Naive thymus-derived CD8-positive, alpha-beta T cell (primary cell): ENCODE measurements around the gene IFITM10. TPM values are rescaled to one million over a fixed set of nuclear protein-coding genes. Genes with fewer than 3 reads are reported as not detected.

ENCODE experiments used
- ATAC-seq, 2 donors: fragments of 150-1000 bp; cut with Tn5 transposase in 1 of 2; sonication (Bioruptor Pico), chemical (Tn5 transposase) in 1 of 2; 1 replicate in 1 of 2; 2 replicates in 1 of 2; pipeline ENCODE4 v1.10.0; 2021; ENCODE audit warnings: mild to moderate bottlenecking in 2 of 2, moderate library complexity in 2 of 2
- POLR2A ChIA-PET: fragments of 350-600 bp; sonication (Branson Sonifier 250); formaldehyde crosslinking; loops from one replicate; lab custom pipeline; 2021; ENCODE audit warnings: antibody characterized with exemption; lab: Charles Lee
- DNase-seq, 10 donors: peaks; one replicate each; pipeline versions ENCODE4 v3.0.0 to v3.0.0-alpha.2; 2020 to 2022
- H3K27ac Mint-ChIP-seq, 10 donors: one replicate each; pipeline ENCODE4 v1.8.0; 2020 to 2022; ENCODE audit warnings: mild to moderate bottlenecking in 10 of 10, mixed read lengths in 10 of 10, moderate library complexity in 4 of 10, inconsistent platforms in 1 of 10
- H3K27me3 Mint-ChIP-seq, 5 donors: one replicate each; pipeline ENCODE4 v1.8.0; 2021 to 2022; ENCODE audit warnings: mixed read lengths in 5 of 5
- H3K36me3 Mint-ChIP-seq, 3 donors: one replicate each; pipeline ENCODE4 v1.8.0; 2020 to 2022; ENCODE audit warnings: mixed read lengths in 3 of 3, mild to moderate bottlenecking in 2 of 3, inconsistent platforms in 1 of 3
- H3K4me1 Mint-ChIP-seq, 4 donors: one replicate each; pipeline ENCODE4 v1.8.0; 2021 to 2022; ENCODE audit warnings: mixed read lengths in 4 of 4
- H3K4me3 Mint-ChIP-seq, 10 donors: one replicate each; pipeline ENCODE4 v1.8.0; 2020 to 2022; ENCODE audit warnings: mild to moderate bottlenecking in 10 of 10, mixed read lengths in 10 of 10, moderate library complexity in 6 of 10, inconsistent platforms in 1 of 10
- H3K9me3 Mint-ChIP-seq, 9 donors: one replicate each; pipeline ENCODE4 v1.8.0; 2020 to 2022; ENCODE audit warnings: mixed read lengths in 9 of 9, mild to moderate bottlenecking in 3 of 9, inconsistent platforms in 1 of 9, moderate library complexity in 1 of 9
- polyA plus RNA-seq, 3 donors: library from polyadenylated mRNA; unstranded; fragments of 300-500 nt; fragmentation: Illumina TruSeq; gene quantifications; one replicate each; pipeline ENCODE4 v1.2.3, GENCODE V29; 2021
- total RNA-seq, 8 experiments: library from RNA in 2 of 8; stranded (reverse) in 2 of 8; gene quantifications; one replicate each; pipeline ENCODE4 v1.2.3 and lab custom pipeline; 2021 to 2026

IFITM10 gene
- total and polyA plus RNA-seq, 5 experiments from 2014 or later, result 0.16 to 4.3 (median 2.0) TPM; not detected in 2

DNA sequence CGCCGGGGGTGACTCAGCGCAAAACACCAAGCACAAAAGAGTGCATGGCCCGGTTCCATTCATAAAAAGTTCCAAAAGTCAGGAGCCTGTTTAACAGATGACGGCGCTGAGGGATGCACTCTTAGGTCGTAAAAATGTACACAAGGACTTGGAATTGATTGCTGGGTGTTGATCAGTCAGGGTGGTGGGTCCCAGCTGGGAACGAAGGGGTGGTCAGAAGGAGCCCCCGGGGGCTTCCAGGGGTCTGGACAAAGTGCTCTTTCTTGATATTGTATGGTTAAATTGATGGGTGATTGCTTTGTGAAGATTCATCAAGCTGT is 20.7 kb downstream of the IFITM10 start:
- H3K9me3 Mint-ChIP-seq, result no peaks in the 10 kb centered on the region
- no peaks in the 10 kb centered on the region for H3K36me3 Mint-ChIP-seq
- H3K27me3 Mint-ChIP-seq, result peaks cover 0 to 21% (median 7%) of the 10 kb centered on the region in 5 donors
- DNase-seq, result no peak
- H3K4me3 Mint-ChIP-seq, result peak overlapping the region in 9 of 10 donors; percentile 71 to 84 (median 80)
- peak overlapping the region in 1 of 10 donors; percentile 18 for H3K27ac Mint-ChIP-seq
- no peak for ATAC-seq
- peaks cover 32 to 67% (median 54%) of the 10 kb centered on the region in 4 donors for H3K4me1 Mint-ChIP-seq
- POLR2A ChIA-PET, result interaction anchor here (0.6 to 0.9 kb wide), 2 partner anchors 11 to 23 kb away, joined by 3 read pairs; no protein-coding TSS in a partner anchor

DNA sequence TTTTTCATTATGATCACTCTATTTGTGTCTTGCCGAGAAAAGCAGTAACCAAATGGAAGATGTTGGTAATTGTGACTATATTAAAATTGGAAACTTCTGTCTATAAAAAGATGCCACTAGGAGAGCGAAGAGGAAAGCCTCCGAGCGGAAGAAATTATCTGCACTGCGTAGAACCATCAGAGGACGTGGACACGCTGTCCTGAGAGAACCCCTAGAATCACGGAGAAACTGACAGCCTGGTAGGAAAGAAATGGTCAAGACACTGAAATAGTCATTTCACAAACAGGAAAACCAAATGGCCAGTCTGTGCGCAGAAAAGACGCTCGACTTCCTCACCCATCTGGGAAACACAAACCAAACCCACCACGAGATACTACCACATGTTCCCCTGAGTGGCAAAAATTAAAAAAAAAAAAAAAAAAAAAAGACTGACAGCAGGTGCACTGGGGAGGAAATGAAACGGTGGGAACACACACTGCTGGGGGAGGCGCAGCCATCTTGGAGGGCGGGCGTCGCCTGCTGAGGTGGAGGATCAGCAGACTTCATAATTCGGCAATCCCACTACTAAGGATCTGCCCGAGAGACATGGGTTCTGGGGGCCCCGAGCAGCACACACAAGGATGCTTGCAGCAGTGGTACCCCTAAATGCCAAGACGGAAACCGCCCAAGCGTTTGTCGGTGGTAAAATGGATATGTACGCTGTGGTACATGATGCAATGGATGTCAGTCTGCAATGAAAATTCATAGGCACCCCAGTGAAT is 21.3 kb downstream of the IFITM10 start:
- Mint-ChIP-seq H3K27ac (peak overlapping the region in 9 of 10 donors; percentile 18 to 81 (median 55)), H3K36me3 (no peaks in the 10 kb centered on the region), H3K4me1 (peaks cover 28 to 62% (median 48%) of the 10 kb centered on the region in 4 donors), H3K9me3 (no peaks in the 10 kb centered on the region), H3K27me3 (peaks cover 0 to 24% (median 7%) of the 10 kb centered on the region in 5 donors), H3K4me3 (peak overlapping the region; percentile 71 to 84 (median 81))
- DNase-seq (peak in 6 of 10 donors; percentile 12 to 54 (median 28)), ATAC-seq (peak; percentile 87 to 91)
- POLR2A ChIA-PET, result interaction anchor here (0.9 kb wide), 1 partner anchor 22 kb away, joined by 3 read pairs; no protein-coding TSS in a partner anchor

DNA sequence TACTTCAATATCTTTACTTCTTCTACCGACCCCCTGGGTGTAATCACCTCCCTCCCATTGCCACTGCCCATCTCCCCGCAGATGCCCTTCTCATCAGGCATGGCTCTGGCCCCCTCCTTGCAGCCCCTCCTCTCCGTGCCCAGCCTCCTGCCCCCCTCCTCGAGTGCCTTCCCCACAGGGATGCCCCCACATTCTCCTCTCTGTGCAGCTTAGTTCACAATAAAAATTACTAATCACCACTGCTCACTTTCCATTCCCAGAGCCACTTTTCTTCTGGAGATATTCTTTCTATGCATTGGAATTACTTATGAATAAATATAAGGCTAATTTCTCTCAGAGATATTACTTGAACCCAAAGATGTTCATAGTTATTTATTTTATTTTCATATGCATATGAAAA is 22.1 kb downstream of the IFITM10 start:
- POLR2A ChIA-PET, result interaction anchor here (0.7 kb wide), 1 partner anchor 44 kb away, joined by 3 read pairs; no protein-coding TSS in a partner anchor
- H3K9me3 Mint-ChIP-seq, result no peaks in the 10 kb centered on the region
- peak overlapping the region in 6 of 10 donors; percentile 2 to 80 (median 28) for H3K4me3 Mint-ChIP-seq
- peaks cover 20 to 54% (median 40%) of the 10 kb centered on the region in 4 donors for H3K4me1 Mint-ChIP-seq
- H3K36me3 Mint-ChIP-seq, result no peaks in the 10 kb centered on the region
- ATAC-seq (no peak), DNase-seq (no peak)
- peaks cover 0 to 19% (median 7%) of the 10 kb centered on the region in 5 donors for H3K27me3 Mint-ChIP-seq
- H3K27ac Mint-ChIP-seq, result peak overlapping the region in 1 of 10 donors; percentile 18

DNA sequence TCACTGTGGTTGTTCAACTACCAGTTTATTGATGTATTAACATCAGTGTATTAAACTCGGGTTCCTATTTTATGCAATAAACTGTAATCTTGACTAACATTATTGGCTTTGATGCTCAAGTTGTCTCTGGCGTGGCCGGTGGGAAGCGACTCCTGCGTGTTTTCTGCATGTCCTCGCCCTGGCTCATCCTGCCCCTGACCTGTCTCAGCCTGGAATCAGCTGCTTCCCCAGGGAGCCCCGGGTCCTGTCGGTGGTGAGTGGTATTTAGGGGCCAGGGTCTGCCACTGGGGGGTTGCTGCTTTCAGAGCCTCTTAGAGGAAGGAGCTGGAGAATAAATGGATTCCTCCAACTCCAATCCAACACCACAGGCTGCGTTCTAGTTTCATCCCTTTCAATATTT is 22.5 kb downstream of the IFITM10 start:
- Mint-ChIP-seq H3K27ac (no peak overlapping the region), H3K36me3 (no peaks in the 10 kb centered on the region), H3K4me3 (peak overlapping the region in 5 of 10 donors; percentile 2 to 33 (median 30)), H3K9me3 (no peaks in the 10 kb centered on the region), H3K27me3 (peaks cover 0 to 19% (median 7%) of the 10 kb centered on the region in 5 donors), H3K4me1 (peaks cover 19 to 51% (median 38%) of the 10 kb centered on the region in 4 donors)
- no peak for DNase-seq
- no peak for ATAC-seq
- POLR2A ChIA-PET, result interaction anchor here (0.7 kb wide), 1 partner anchor 44 kb away, joined by 3 read pairs; no protein-coding TSS in a partner anchor

DNA sequence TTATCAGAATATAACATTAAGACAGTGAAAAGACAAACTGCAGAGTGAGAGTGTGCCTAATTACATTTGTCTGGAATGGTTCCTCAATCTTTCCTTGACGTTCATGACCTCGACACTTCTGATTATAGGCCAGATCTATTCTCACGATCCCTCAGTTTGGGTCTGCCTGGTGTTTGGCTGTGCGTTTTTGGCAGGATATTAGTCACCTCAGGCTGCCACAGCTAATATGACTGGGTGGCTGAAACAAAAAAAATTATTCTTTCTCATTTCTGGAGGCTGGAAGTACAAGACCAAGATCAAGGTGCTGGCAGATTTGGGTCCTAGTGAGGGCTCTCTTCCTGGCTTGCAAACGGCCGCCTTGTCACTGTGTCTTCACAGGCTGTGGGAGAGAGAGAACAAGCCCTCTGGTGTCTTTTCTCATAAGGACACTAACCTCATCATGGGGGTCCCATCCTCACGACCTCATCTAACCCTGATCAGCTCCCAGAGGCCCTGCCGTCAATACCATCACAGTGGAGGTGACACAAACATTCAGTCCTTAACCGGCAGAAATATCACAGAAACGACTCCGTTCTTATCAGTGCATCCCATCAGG is 23.2 kb downstream of the IFITM10 start:
- no peak overlapping the region for H3K4me3 Mint-ChIP-seq
- no peak for DNase-seq
- H3K36me3 Mint-ChIP-seq, result no peaks in the 10 kb centered on the region
- H3K4me1 Mint-ChIP-seq, result peaks cover 19 to 49% (median 35%) of the 10 kb centered on the region in 4 donors
- H3K27me3 Mint-ChIP-seq, result peaks cover 0 to 18% (median 7%) of the 10 kb centered on the region in 5 donors
- POLR2A ChIA-PET, result no interaction called here
- ATAC-seq, result no peak
- no peaks in the 10 kb centered on the region for H3K9me3 Mint-ChIP-seq
- H3K27ac Mint-ChIP-seq, result peak overlapping the region in 2 of 10 donors; percentile 24 to 66

DNA sequence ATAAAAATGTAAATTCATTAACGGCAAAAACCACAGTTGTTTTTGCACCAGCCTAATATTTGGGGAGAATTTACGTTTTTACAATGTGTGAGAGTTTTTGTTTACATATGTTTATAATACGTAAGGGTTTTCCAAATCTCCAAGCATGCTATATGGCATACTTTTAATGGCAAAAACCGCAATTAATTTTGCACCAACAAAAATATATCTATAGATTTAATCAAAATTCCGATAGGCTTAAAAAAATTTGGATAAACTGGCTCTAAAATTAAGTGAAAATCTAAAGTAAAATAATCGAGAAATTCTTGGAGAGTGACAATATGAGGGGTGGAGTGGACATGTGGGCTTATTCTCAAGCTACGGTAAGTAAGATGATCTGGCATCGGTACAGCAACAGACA is 30.6 kb downstream of the IFITM10 start:
- Mint-ChIP-seq H3K9me3 (no peaks in the 10 kb centered on the region), H3K36me3 (no peaks in the 10 kb centered on the region), H3K4me3 (no peak overlapping the region), H3K4me1 (peaks cover 0 to 2% (median 0%) of the 10 kb centered on the region in 4 donors), H3K27me3 (peaks cover 0 to 2% (median 0%) of the 10 kb centered on the region in 5 donors), H3K27ac (no peak overlapping the region)
- ATAC-seq, result no peak
- no peak for DNase-seq
- POLR2A ChIA-PET, result no interaction called here

DNA sequence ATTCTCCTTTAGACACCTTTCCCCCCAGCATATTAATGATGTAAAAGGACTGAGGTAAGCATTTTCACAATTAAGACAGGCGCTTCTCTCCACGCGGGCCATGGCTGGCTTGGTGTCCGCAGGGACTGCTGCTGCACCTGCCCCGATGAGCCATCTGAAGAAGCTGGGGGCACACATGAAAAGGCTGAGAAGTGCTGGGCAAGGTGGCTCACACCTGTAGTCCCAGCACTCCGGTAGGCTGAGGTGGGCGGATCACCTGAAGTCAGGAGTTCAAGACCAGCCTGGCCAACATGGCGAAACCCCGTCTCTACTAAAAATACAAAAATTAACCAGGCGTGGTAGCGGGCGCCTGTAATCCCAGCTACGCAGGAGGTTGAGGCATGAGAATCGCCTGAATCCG is 32.1 kb downstream of the IFITM10 start:
- Mint-ChIP-seq H3K4me1 (peaks cover 0 to 2% (median 0%) of the 10 kb centered on the region in 4 donors), H3K27me3 (no peaks in the 10 kb centered on the region), H3K4me3 (no peak overlapping the region), H3K27ac (no peak overlapping the region), H3K36me3 (no peaks in the 10 kb centered on the region), H3K9me3 (no peaks in the 10 kb centered on the region)
- POLR2A ChIA-PET, result interaction anchor here (0.9 kb wide), 1 partner anchor 12 kb away, joined by 3 read pairs; no protein-coding TSS in a partner anchor
- DNase-seq (no peak), ATAC-seq (no peak)

DNA sequence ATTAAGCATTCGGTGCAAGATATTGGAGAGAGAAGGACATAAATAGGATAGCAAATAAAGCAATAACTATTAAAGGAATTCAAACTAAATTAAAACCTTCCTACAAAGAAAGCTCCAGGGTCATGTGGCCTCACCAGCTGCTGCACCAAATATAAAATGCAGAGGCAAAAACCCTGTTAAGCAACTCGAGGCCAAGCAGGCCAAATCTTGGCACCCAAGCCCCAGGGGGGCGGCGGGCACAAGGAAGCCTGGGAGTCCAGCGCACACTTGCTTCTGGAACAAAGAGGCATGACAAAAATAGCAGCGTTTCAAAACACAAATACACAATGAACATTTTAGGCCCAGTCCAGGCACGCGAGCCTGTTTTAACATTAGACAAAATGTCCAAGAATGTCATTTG is 32.6 kb downstream of the IFITM10 start:
- ATAC-seq (no peak), DNase-seq (no peak)
- Mint-ChIP-seq H3K4me3 (no peak overlapping the region), H3K36me3 (no peaks in the 10 kb centered on the region), H3K27ac (no peak overlapping the region), H3K4me1 (peaks cover 0 to 2% (median 0%) of the 10 kb centered on the region in 4 donors), H3K27me3 (no peaks in the 10 kb centered on the region), H3K9me3 (no peaks in the 10 kb centered on the region)
- POLR2A ChIA-PET, result no interaction called here

DNA sequence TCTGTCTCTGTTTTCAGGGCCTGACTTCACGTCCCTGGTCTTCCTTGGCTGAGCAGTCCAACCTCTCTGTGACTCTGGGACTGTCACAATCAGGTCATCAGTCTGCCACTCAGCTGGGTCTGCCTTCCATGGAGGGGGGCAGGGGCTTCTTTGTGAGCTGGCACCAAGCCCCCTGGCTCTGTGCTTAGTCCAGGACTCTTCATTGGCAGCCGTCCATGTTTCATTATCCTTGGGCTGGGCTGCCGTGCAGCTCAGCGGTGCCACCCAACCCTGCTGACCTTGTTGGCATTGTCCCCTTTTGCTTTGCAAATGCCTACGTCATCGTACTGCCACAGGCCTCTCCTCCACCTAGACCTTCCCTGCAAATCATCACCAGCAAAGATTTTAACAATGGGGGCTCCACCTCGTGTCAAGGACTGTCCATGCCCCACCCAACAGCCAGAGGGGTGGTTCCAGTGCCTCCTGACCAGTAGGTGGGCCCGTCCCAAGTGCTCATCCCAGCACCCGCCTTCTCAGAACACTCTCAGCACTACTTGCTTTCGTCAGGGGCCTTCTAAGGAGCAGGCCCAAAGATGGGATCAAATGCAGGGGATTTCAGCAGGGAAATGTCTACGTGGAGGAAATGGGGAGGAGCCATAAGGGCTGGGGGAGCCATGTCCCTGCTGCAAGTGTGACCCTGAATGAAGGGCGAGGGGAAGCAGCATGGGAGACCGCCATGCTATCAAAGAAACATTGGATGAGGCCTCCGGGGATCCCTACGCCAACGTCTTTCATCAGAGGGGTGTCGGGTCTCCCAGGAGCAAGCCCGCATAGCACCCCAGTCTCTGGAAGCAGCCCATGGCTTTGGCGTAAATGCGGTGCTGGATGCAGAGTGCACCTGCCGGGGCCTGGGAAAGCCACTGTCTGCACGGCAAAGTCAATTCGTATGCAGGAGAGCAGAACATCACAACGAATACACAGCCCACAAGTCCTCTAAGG is 35.2 kb downstream of the IFITM10 start:
- ATAC-seq (no peak), DNase-seq (no peak)
- H3K27me3 Mint-ChIP-seq, result peaks cover 0 to 1% (median 0%) of the 10 kb centered on the region in 5 donors
- H3K4me1 Mint-ChIP-seq, result peaks cover 0 to 2% (median 0%) of the 10 kb centered on the region in 4 donors
- H3K27ac Mint-ChIP-seq, result no peak overlapping the region
- no peaks in the 10 kb centered on the region for H3K9me3 Mint-ChIP-seq
- H3K4me3 Mint-ChIP-seq, result no peak overlapping the region
- POLR2A ChIA-PET, result interaction anchor here (1.1 kb wide), 1 partner anchor 15 kb away, joined by 3 read pairs; no protein-coding TSS in a partner anchor
- H3K36me3 Mint-ChIP-seq, result no peaks in the 10 kb centered on the region

DNA sequence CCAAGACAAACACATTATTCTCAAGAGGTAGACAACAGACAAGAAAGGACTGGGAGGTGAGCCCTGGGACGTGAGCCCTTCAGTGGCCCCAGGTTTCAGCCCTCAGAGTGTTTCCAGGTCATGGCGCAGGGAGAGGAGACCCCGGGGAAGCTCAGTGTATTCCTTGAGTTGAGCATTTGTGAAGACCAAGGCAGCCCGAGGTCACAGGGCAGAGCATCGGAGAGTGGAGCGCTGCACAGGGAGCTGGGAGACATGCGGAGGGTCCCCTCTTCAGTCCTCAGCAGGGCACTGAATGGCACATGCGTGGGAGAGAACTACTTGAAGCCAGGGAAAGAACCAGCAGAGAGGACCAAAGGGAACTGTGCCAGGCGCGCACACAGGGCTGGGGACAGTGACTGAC is 41.7 kb downstream of the IFITM10 start:
- Mint-ChIP-seq H3K27ac (peak overlapping the region in 1 of 10 donors; percentile 79), H3K4me1 (peaks cover 5 to 14% (median 7%) of the 10 kb centered on the region in 4 donors), H3K9me3 (no peaks in the 10 kb centered on the region), H3K4me3 (no peak overlapping the region), H3K27me3 (peaks cover 0 to 9% (median 0%) of the 10 kb centered on the region in 5 donors), H3K36me3 (no peaks in the 10 kb centered on the region)
- no peak for DNase-seq
- POLR2A ChIA-PET, result no interaction called here
- ATAC-seq, result no peak

DNA sequence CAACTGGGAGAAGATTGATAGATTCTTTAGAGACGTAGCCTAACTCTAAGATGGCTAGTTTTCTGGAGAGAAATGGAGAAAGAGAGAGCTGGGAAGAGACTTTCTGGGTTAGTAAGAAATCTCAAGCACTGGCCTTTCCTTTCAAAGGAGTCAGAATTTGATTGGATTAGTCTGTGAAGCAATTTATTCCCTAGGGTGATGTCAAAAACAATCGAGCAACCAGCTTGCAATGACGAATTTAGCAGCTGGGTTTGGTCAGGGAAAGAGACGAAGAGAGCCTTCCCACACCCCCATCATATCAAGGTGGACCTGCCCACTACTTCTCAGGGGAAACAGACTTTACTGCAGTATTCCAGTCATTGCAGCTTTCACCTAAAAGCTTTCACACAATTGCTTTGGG is 42.6 kb downstream of the IFITM10 start:
- H3K36me3 Mint-ChIP-seq, result peaks cover 0 to 2% (median 0%) of the 10 kb centered on the region in 3 donors
- no peak overlapping the region for H3K4me3 Mint-ChIP-seq
- H3K27me3 Mint-ChIP-seq, result peaks cover 0 to 9% (median 0%) of the 10 kb centered on the region in 5 donors
- DNase-seq (no peak), ATAC-seq (no peak)
- POLR2A ChIA-PET, result no interaction called here
- peaks cover 0 to 3% (median 0%) of the 10 kb centered on the region in 9 donors for H3K9me3 Mint-ChIP-seq
- peaks cover 5 to 14% (median 7%) of the 10 kb centered on the region in 4 donors for H3K4me1 Mint-ChIP-seq
- peak overlapping the region in 1 of 10 donors; percentile 35 for H3K27ac Mint-ChIP-seq
